Spleen (tissue), 7 donors: Measurements from ENCODE around the gene GSDME.

Experiments
- POLR2A ChIP-seq, 3 donors: fragments of 450-650 bp; IDR thresholded peaks; one replicate each; pipeline ENCODE4 v1.5.1; 2017; ENCODE audit warnings: antibody characterized with exemption in 3 of 3, mild to moderate bottlenecking in 1 of 3
- TF ChIP-seq, protein P1 (sequence below), 11 experiments: fragments of 200-600 bp in 7 of 11; fragments of 450-650 bp in 4 of 11; sonication (generic) in 4 of 11; IDR thresholded peaks in 8 of 11; conservative IDR thresholded peaks in 3 of 11; 1 replicate in 7 of 11; 2 replicates in 4 of 11; pipeline versions ENCODE4 v1.4.0 to v1.8.0; 2016 to 2021; ENCODE audit warnings: antibody characterized with exemption in 11 of 11, inconsistent platforms in 4 of 11, mild to moderate bottlenecking in 1 of 11
- donor health status: DM: no; HTN: no; CAD: no; lungs with moderate emphysema.
- donor health status: DM: no; HTN: no; CAD: no.
- donor health status: DM: no; HTN: no; CAD: no.

DNA sequence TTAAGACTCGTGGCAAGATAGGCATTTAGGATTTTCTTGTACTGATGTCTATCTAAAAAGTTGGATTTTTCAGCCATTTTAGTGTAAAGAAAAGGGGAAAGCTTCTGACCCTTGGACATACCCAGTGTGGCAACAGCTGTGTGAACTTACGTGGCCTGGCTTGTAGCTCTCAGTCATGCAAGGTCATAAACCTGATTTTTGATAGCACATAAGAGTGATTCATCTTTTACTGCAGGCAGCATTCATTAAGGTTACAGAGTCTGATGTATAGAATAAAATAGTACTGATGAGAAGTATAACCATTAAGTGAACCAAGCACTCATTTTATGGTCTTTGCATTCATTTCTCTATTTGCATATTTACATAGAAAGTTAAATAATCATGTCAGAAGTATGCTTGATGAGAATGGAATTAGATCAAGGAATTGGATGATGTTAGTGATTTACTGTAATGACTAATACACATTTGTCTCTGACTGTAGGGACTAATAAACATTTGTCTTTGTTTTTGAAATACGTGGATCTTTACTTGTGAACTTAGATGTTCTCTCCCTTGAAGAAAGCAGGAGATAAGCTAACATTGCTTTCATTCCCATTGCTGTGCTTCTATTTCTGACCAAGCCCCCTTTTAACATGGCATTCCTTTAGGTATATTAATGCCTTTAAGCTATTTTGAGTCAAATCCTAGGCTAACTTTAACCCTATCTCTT is 88.2 kb downstream of the GSDME start:
- TF ChIP-seq, protein P1, sequence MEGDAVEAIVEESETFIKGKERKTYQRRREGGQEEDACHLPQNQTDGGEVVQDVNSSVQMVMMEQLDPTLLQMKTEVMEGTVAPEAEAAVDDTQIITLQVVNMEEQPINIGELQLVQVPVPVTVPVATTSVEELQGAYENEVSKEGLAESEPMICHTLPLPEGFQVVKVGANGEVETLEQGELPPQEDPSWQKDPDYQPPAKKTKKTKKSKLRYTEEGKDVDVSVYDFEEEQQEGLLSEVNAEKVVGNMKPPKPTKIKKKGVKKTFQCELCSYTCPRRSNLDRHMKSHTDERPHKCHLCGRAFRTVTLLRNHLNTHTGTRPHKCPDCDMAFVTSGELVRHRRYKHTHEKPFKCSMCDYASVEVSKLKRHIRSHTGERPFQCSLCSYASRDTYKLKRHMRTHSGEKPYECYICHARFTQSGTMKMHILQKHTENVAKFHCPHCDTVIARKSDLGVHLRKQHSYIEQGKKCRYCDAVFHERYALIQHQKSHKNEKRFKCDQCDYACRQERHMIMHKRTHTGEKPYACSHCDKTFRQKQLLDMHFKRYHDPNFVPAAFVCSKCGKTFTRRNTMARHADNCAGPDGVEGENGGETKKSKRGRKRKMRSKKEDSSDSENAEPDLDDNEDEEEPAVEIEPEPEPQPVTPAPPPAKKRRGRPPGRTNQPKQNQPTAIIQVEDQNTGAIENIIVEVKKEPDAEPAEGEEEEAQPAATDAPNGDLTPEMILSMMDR (IDR thresholded peaks at IDR 0.05 in 8 of 11, conservative IDR thresholded peaks at IDR 0.05 in 3 of 11): no peak
- no peak for TF ChIP-seq POLR2A (IDR thresholded peaks at IDR 0.05)
